ENCODE measurements around the gene RELA. TPM values are rescaled to one million over a fixed set of nuclear protein-coding genes. Genes with fewer than 3 reads are reported as not detected.
"Not testable (repeated sequence)": the region's sequence is repeated elsewhere in the genome, so short reads cannot be mapped to it uniquely, and the experiment has no call there.

The RELA gene
- total and polyA plus RNA-seq, 2 experiments from 2014 or later, result 18.5 to 22.8 TPM

DNA sequence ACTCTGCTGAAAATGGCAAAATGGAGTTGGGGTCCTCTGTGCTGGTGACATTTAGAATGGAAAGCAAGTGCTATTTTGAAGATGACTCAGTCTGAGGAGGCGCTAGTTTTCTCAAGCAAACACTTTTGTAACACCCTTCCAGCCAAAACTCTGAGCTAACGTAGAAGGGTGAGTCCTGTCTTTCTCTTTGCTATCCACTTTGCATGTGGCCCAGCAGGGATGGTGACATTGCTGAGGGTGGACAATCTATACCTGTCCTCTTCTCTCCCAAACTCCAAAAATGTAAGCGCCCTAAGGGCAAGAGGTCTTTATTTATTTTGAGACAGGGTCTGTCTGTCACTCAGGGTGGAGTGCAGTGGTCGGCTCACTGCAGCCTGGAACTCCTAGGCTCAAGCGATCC, 45.7 kb upstream of the RELA start:
- no peak for DNase-seq (ENCODE audit: low spot score)
- Histone ChIP-seq H2AFZ (no peak overlapping the region), H3K27me3 (ENCODE audit: insufficient read depth) (no peaks in the 10 kb centered on the region), H3K4me1 (ENCODE audit: insufficient read depth) (no peaks in the 10 kb centered on the region), H3K9me2 (ENCODE audit: insufficient read depth) (no peaks in the 10 kb centered on the region), H3F3A (replicated peaks; ENCODE audit: low read depth) (no peaks in the 10 kb centered on the region), H3K27ac (ENCODE audit: low read depth) (no peak overlapping the region), H3K4me3 (no peak overlapping the region), H3K4me2 (no peak overlapping the region), H3K79me2 (replicated peaks; ENCODE audit: insufficient read depth) (peaks cover 5% of the 10 kb centered on the region; the same call in 1 of the 2 replicates), H3K36me3 (ENCODE audit: insufficient read depth) (0 out of 2 replicates have a peak, but pooled peaks cover under 1% of the 10 kb centered on the region), H4K20me1 (replicated peaks; ENCODE audit: insufficient read depth) (no peaks in the 10 kb centered on the region)
- Mint-ChIP-seq H3K4me3 (no peak overlapping the region), H3K9me3 (no peaks in the 10 kb centered on the region), H3K4me1 (peaks cover 9% of the 10 kb centered on the region; the same call in 2 of the 3 replicates), H3K27me3 (ENCODE audit: insufficient read depth, low read depth, poor library complexity) (peaks cover 11% of the 10 kb centered on the region), H3K27ac (no peak overlapping the region), H3K36me3 (ENCODE audit: low read depth) (peaks cover 10% of the 10 kb centered on the region)
- TF ChIP-seq, protein P1, sequence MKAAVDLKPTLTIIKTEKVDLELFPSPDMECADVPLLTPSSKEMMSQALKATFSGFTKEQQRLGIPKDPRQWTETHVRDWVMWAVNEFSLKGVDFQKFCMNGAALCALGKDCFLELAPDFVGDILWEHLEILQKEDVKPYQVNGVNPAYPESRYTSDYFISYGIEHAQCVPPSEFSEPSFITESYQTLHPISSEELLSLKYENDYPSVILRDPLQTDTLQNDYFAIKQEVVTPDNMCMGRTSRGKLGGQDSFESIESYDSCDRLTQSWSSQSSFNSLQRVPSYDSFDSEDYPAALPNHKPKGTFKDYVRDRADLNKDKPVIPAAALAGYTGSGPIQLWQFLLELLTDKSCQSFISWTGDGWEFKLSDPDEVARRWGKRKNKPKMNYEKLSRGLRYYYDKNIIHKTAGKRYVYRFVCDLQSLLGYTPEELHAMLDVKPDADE (IDR thresholded peaks at IDR 0.05), result no peak
- no peak for TF ChIP-seq POLR2AphosphoS5 (IDR thresholded peaks at IDR 0.05; ENCODE audit: low read depth)
- no peak for TF ChIP-seq JUNB (IDR thresholded peaks at IDR 0.05; ENCODE audit: unreplicated experiment)
- TF ChIP-seq EZH2 (IDR thresholded peaks at IDR 0.05; ENCODE audit: low read depth, unreplicated experiment), result no peak
- TF ChIP-seq, protein P2, sequence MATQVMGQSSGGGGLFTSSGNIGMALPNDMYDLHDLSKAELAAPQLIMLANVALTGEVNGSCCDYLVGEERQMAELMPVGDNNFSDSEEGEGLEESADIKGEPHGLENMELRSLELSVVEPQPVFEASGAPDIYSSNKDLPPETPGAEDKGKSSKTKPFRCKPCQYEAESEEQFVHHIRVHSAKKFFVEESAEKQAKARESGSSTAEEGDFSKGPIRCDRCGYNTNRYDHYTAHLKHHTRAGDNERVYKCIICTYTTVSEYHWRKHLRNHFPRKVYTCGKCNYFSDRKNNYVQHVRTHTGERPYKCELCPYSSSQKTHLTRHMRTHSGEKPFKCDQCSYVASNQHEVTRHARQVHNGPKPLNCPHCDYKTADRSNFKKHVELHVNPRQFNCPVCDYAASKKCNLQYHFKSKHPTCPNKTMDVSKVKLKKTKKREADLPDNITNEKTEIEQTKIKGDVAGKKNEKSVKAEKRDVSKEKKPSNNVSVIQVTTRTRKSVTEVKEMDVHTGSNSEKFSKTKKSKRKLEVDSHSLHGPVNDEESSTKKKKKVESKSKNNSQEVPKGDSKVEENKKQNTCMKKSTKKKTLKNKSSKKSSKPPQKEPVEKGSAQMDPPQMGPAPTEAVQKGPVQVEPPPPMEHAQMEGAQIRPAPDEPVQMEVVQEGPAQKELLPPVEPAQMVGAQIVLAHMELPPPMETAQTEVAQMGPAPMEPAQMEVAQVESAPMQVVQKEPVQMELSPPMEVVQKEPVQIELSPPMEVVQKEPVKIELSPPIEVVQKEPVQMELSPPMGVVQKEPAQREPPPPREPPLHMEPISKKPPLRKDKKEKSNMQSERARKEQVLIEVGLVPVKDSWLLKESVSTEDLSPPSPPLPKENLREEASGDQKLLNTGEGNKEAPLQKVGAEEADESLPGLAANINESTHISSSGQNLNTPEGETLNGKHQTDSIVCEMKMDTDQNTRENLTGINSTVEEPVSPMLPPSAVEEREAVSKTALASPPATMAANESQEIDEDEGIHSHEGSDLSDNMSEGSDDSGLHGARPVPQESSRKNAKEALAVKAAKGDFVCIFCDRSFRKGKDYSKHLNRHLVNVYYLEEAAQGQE (IDR thresholded peaks at IDR 0.05; ENCODE audit: unreplicated experiment), result no peak
- TF ChIP-seq ZNF331 (CRISPR knock-in tag; IDR thresholded peaks at IDR 0.05; ENCODE audit: low read depth), result no peak
- no peak for TF ChIP-seq EZH2phosphoT487 (IDR thresholded peaks at IDR 0.05; ENCODE audit: unreplicated experiment)
- TF ChIP-seq CREB1 (CRISPR knock-in tag; IDR thresholded peaks at IDR 0.05; ENCODE audit: low read depth), result no peak
- TF ChIP-seq NANOG (IDR thresholded peaks at IDR 0.05; ENCODE audit: borderline replicate concordance), result no peak
- TF ChIP-seq, protein P3, sequence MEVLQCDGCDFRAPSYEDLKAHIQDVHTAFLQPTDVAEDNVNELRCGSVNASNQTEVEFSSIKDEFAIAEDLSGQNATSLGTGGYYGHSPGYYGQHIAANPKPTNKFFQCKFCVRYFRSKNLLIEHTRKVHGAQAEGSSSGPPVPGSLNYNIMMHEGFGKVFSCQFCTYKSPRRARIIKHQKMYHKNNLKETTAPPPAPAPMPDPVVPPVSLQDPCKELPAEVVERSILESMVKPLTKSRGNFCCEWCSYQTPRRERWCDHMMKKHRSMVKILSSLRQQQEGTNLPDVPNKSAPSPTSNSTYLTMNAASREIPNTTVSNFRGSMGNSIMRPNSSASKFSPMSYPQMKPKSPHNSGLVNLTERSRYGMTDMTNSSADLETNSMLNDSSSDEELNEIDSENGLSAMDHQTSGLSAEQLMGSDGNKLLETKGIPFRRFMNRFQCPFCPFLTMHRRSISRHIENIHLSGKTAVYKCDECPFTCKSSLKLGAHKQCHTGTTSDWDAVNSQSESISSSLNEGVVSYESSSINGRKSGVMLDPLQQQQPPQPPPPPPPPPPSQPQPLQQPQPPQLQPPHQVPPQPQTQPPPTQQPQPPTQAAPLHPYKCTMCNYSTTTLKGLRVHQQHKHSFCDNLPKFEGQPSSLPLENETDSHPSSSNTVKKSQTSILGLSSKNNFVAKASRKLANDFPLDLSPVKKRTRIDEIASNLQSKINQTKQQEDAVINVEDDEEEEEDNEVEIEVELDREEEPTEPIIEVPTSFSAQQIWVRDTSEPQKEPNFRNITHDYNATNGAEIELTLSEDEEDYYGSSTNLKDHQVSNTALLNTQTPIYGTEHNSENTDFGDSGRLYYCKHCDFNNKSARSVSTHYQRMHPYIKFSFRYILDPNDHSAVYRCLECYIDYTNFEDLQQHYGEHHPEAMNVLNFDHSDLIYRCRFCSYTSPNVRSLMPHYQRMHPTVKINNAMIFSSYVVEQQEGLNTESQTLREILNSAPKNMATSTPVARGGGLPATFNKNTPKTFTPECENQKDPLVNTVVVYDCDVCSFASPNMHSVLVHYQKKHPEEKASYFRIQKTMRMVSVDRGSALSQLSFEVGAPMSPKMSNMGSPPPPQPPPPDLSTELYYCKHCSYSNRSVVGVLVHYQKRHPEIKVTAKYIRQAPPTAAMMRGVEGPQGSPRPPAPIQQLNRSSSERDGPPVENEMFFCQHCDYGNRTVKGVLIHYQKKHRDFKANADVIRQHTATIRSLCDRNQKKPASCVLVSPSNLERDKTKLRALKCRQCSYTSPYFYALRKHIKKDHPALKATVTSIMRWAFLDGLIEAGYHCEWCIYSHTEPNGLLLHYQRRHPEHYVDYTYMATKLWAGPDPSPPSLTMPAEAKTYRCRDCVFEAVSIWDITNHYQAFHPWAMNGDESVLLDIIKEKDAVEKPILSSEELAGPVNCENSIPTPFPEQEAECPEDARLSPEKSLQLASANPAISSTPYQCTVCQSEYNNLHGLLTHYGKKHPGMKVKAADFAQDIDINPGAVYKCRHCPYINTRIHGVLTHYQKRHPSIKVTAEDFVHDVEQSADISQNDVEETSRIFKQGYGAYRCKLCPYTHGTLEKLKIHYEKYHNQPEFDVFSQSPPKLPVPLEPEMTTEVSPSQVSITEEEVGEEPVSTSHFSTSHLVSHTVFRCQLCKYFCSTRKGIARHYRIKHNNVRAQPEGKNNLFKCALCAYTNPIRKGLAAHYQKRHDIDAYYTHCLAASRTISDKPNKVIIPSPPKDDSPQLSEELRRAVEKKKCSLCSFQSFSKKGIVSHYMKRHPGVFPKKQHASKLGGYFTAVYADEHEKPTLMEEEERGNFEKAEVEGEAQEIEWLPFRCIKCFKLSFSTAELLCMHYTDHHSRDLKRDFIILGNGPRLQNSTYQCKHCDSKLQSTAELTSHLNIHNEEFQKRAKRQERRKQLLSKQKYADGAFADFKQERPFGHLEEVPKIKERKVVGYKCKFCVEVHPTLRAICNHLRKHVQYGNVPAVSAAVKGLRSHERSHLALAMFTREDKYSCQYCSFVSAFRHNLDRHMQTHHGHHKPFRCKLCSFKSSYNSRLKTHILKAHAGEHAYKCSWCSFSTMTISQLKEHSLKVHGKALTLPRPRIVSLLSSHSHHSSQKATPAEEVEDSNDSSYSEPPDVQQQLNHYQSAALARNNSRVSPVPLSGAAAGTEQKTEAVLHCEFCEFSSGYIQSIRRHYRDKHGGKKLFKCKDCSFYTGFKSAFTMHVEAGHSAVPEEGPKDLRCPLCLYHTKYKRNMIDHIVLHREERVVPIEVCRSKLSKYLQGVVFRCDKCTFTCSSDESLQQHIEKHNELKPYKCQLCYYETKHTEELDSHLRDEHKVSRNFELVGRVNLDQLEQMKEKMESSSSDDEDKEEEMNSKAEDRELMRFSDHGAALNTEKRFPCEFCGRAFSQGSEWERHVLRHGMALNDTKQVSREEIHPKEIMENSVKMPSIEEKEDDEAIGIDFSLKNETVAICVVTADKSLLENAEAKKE (CRISPR knock-in tag; IDR thresholded peaks at IDR 0.05), result no peak
- TF ChIP-seq STAT1 (IDR thresholded peaks at IDR 0.05; ENCODE audit: unreplicated experiment), result no peak
- TF ChIP-seq ZNF114 (CRISPR knock-in tag; IDR thresholded peaks at IDR 0.05), result no peak
- no peak for ATAC-seq

DNA sequence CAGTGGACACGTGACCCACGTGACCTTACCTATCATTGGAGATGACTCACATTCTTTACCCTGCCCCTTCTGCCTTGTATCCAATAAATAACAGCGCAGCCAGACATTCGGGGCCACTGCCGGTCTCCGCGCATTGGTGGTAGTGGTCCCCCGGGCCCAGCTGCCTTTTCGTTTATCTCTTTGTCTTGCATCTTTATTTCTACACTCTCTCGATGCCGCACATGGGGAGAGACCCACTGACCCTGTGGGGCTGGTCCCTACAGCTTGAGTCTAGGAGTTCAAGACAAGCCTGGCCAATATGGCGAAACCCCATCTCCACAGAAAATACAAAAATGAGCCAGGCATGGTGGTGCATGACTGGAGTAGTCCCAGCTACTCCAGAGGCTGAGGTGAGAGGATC, 44.3 kb upstream of the RELA start:
- not testable (repeated sequence) for H3K4me1 ChIP-seq (ENCODE audit: insufficient read depth); H3K27me3 Mint-ChIP-seq (ENCODE audit: insufficient read depth, low read depth, poor library complexity); H3K4me3 ChIP-seq; H3K79me2 ChIP-seq (replicated peaks; ENCODE audit: insufficient read depth); H3F3A ChIP-seq (replicated peaks; ENCODE audit: low read depth); H3K4me3 Mint-ChIP-seq; H3K9me3 Mint-ChIP-seq; H3K27ac Mint-ChIP-seq; H3K9me2 ChIP-seq (ENCODE audit: insufficient read depth); H3K27me3 ChIP-seq (ENCODE audit: insufficient read depth); H4K20me1 ChIP-seq (replicated peaks; ENCODE audit: insufficient read depth); H3K36me3 ChIP-seq (ENCODE audit: insufficient read depth); H3K4me2 ChIP-seq; H3K4me1 Mint-ChIP-seq; DNase-seq (ENCODE audit: low spot score); H3K36me3 Mint-ChIP-seq (ENCODE audit: low read depth); ATAC-seq; H3K27ac ChIP-seq (ENCODE audit: low read depth); H2AFZ ChIP-seq
